Choroid plexus epithelial cell (primary cell): Measurements from ENCODE around the gene TBC1D5.

ENCODE experiments used
- DNase-seq: peaks from one replicate; pipeline ENCODE4 v3.0.0-alpha.2; 2010; ENCODE audit warnings: low read depth
- H3K4me3 ChIP-seq: 2 replicates; pipeline ENCODE4 v1.5.1; 2011; ENCODE audit warnings: low read depth, mild to moderate bottlenecking, control low read depth, low read length, moderate library complexity
- TF ChIP-seq, protein P1 (sequence below): conservative IDR thresholded peaks from 2 replicates; pipeline ENCODE4 v1.5.1; 2011; ENCODE audit warnings: low read depth, mild to moderate bottlenecking, control low read depth, inconsistent platforms, low read length, moderate library complexity

The TBC1D5 gene

DNA sequence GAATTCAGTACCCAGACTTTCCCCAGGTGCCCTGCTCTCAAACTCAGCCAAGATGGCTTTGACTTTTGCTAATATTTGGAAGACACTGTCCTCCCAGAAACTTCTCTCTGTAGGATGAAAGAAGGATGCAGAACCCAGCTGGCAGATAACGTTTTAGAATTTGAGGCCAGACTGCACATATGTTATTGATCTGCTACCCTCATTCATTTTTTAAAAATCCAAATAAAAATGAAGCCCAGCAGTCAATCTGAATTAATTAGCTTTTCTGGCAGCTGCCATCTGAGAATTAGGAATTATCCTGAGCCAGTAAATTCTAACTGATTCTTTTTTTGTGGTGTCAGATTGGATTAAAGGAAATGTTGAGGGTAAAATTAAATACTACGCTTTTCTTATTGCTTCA is 621.1 kb downstream of the TBC1D5 start:
- H3K4me3 ChIP-seq, result no peak overlapping the region
- TF ChIP-seq, protein P1, sequence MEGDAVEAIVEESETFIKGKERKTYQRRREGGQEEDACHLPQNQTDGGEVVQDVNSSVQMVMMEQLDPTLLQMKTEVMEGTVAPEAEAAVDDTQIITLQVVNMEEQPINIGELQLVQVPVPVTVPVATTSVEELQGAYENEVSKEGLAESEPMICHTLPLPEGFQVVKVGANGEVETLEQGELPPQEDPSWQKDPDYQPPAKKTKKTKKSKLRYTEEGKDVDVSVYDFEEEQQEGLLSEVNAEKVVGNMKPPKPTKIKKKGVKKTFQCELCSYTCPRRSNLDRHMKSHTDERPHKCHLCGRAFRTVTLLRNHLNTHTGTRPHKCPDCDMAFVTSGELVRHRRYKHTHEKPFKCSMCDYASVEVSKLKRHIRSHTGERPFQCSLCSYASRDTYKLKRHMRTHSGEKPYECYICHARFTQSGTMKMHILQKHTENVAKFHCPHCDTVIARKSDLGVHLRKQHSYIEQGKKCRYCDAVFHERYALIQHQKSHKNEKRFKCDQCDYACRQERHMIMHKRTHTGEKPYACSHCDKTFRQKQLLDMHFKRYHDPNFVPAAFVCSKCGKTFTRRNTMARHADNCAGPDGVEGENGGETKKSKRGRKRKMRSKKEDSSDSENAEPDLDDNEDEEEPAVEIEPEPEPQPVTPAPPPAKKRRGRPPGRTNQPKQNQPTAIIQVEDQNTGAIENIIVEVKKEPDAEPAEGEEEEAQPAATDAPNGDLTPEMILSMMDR, result no peak
- DNase-seq, result no peak

DNA sequence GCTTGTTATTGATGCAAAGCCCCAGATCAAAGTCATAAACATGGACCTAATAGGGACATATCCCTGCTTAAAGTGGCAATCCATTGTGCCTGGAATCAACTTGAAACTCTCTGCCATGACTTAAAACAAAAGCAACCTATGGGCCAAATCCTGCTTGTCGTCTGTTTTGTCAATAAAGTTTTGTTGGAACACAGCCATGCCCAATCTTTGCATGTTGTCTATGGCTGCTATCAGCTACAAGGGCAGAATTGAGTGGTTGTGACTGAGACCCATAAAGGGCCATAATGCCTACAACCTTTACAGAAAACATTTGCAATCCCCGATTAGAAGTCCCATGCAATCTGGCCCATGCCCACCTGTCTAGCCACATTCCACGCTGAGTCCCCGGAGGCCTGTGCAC is 622.3 kb downstream of the TBC1D5 start:
- no peak for DNase-seq
- H3K4me3 ChIP-seq, result no peak overlapping the region
- TF ChIP-seq, protein P1, result no peak

- TF ChIP-seq, protein P1, result no peak
- no peak overlapping the region for H3K4me3 ChIP-seq
- DNase-seq, result no peak
Measured at GRCh38 chr3:17119201-17120072, 623.0 kb downstream of the TBC1D5 start.

DNA sequence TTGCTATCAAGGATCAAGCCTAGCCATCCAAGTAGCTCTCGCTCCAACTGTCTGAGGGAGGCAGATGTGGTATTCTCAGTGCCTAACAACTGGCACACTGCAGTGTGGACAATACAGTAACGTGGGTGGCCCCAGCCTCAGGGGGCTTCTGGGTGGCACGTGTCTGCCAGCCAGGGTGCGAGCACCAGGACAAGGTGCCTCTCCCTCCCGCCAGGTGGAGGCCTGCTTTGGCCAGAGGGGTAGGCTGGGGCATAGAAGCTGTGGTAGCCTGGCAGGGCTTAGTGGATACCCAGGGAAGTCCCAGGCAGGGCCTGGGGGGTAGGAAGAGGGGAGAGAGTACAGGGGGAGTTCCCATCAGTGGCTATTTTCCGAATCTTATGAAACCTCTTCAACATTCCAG is 623.7 kb downstream of the TBC1D5 start:
- no peak for DNase-seq
- no peak overlapping the region for H3K4me3 ChIP-seq
- TF ChIP-seq, protein P1, result no peak

- DNase-seq, result no peak
- H3K4me3 ChIP-seq, result no peak overlapping the region
- TF ChIP-seq, protein P1, result no peak
Measured at GRCh38 chr3:17116007-17116600, 626.3 kb downstream of the TBC1D5 start.

DNA sequence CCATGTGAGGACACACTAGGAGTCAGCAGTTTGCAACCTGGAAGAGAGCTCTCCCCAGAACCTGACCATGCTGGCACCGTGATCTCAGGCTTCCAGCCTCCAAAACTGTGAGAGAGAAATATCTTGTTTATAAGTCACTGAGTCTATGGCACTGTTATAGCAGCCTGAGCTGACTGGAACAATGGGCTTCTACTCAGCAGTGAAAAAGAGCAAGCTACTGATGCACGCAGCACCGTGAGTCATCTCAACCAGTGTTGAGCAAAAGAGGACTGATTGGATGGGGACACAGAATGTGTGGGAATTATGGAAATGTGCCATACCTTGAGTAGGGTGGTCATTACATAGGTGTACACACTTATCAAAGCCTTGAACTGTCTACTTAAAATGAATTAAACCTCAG is 627.2 kb downstream of the TBC1D5 start:
- DNase-seq, result peak; percentile 7
- H3K4me3 ChIP-seq, result no peak overlapping the region
- TF ChIP-seq, protein P1, result no peak
